Epidermal melanocyte (primary cell): ENCODE data around the gene STK32B.

Experiments
- DNase-seq: peaks from one replicate; pipeline ENCODE4 v3.0.0; 2011; ENCODE audit warnings: low spot score; ENCODE audit not compliant: insufficient read length

STK32B gene

GRCh38 chr4:5463936-5464650, 412.8 kb downstream of the STK32B start:
- no peak for DNase-seq

GRCh38 chr4:5465529-5465928, 414.2 kb downstream of the STK32B start:
- DNase-seq: no peak

DNA sequence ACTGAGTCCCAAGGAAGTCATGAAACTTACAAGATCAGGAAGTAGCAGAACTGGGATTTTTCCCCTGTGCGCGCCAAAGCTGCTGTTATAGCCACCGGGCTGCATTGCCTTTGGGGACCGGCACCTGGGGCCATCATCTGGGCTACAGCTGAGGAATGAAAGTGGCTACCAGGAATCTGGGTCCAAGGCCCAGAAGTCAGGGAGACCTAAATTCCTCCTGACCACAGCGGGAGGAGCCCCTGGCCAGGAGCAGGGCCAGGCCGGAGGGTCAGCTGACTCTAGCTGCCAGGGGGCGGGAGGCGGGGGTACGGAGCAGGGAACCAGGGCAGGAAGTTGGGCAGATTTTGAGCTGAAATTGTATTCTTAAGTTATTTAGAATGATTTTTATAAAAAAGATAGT, 414.7 kb downstream of the STK32B start:
- no peak for DNase-seq

DNA sequence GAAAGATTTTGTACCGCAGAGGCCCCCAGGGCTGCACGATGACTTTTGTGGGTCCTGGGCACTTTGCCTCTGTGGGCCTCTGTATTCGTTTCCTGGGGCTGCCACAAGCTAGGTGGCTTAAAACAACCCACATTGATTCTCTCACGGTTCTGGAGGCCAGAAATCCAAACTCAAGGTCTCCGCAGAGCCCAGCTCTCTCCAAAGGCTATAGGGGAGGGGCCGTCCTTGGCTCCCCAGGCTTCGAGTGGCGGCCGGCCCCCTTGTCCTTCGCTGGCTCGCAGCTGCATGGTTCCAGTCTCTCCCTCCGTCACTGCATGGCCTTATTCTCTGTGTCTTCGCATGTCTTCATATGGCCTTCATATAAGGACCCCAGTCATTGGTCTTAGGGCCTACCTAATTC, 415.8 kb downstream of the STK32B start:
- no peak for DNase-seq

DNA sequence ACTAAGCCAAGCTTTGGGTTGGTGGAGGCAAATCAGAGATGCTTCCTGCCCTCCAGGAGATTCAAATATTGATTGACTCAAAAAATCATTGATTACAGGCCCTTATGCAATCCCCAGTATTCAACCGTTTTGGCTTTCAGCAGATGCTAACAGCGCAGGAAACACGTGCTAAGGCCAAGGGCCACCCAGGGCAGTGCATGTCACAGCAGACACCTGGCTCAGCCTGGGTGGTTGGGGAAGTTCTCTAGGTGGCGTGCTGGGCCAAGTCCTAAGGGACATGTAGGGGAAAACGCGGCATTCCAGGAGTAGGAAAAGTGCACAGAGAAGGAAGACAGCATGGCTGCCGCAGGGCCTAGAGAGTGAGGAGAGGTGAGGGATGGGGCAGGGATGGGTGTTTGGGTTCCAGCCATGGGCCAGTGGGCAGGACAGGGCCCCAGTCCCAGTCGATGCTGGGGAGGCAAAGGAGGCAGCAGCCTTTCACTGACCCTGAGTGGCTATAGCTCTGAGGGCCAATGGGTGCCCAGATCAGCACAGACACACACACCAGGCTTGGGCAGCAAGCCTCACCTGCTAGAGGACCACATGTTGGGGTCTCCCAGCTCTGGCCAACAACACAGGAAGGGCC, 418.0 kb downstream of the STK32B start:
- DNase-seq: no peak

GRCh38 chr4:5469861-5470260, 418.6 kb downstream of the STK32B start:
- DNase-seq: no peak

GRCh38 chr4:5470318-5471198, 419.3 kb downstream of the STK32B start:
- DNase-seq: no peak

- no peak for DNase-seq
Measured at GRCh38 chr4:5471206-5471605, 419.9 kb downstream of the STK32B start.

DNA sequence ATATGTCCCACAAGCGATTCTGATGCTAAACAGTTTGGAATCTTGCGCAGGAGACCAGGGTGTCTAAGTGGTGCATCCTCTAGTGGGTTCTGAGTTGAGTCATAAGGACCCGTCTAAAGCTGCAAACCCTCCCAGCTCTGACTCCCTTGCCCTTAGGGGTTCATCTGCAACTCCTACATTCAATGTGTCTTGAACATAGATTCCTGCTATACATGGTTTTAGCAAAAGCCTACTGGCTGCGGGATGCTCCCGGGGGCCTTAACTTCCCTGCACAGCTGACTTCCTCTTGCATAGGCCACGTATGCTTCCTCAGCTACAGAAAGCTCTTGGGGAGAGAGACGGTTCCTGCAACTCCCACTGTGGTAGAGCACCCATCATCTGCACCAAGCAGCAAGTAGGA, 420.4 kb downstream of the STK32B start:
- DNase-seq: no peak

- DNase-seq: no peak
Measured at GRCh38 chr4:5472160-5472591, 420.9 kb downstream of the STK32B start.

DNA sequence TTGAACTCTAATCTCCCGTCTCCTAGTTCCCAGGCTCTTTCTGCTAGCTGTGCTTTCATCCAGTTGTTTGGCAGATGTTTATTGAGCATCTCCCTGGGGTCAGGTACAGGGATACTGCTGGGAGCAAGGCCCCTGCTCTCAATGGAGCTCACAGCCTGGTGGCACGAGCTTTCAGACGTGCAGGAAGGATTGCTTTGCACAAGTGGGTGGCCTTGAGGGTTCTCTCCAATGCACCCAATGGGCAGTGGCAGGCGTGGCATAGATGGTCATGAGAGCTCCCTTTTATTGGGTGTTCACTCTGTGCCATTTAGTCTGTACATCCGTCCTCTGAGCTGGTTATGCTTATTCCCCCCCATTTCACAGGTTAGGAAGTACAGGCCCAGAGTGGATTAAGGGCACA, 421.8 kb downstream of the STK32B start:
- DNase-seq: no peak

- no peak for DNase-seq
Measured at GRCh38 chr4:5474756-5475155, 423.5 kb downstream of the STK32B start.

- no peak for DNase-seq
Measured at GRCh38 chr4:5477613-5478012, 426.3 kb downstream of the STK32B start.

- DNase-seq: no peak
Measured at GRCh38 chr4:5478169-5478568, 426.9 kb downstream of the STK32B start.

- no peak for DNase-seq
Measured at GRCh38 chr4:5478697-5479096, 427.4 kb downstream of the STK32B start.

DNA sequence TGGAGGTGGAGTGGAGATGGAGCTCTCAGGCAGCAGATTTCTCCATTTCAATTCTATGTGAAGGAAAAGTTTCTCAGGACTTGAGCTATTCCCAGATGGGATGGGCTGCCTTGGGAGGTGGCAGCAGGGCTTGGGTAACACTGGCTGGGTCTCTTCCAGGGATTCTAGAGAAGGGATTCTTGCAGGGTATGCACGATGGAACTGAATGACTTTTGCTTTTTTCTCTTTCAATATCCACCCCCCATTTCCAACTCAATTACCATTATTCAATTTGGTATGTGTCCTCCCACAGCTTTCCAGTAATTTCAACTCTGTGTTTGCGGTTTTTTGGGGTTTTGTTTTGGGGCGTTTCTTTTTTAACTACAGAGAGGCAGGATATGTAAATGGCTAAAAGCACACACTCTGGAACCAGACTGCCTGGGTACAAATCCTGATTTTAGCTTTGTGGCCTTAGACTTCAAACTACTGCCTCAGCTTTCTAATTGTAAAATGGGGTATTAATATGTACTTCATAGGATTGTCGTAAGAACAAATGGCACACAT, 428.3 kb downstream of the STK32B start:
- DNase-seq: peak; percentile 12

DNA sequence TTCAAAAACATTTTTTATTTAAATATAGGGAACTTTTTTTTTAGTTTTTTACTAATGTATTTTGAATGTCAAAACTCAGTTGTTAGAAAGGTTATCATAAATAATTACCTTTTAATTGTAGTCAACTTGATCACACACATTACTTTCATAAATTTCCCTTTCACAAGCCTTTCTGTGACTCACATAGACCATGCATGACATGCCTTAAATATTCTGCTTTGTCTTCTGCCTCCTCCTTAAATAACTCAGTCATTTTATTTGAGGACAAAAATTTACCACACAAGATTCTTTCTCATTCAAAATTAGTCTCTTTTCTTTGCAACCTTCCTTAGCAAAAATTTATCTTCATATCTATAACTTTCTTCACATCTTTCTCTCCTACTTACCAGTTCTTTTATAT, 437.1 kb downstream of the STK32B start:
- DNase-seq: no peak

DNA sequence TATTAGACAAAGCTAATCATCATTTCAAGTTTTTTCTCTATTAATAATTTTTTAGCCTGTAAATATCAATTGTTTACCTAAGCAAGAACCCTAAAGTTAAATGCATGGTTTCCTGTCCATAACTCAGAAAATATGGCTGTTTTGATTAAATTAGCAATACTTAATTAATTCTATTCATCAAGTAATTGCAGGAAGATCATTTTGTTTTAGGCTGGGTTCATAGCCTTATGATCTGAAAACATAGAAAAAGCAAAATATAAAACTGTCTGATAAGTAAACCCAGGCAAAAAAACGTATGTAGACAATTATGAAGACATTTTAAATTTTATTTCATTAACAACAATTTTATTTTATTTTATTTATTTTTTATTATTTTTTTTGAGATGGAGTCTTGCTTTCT, 438.0 kb downstream of the STK32B start:
- no peak for DNase-seq

DNA sequence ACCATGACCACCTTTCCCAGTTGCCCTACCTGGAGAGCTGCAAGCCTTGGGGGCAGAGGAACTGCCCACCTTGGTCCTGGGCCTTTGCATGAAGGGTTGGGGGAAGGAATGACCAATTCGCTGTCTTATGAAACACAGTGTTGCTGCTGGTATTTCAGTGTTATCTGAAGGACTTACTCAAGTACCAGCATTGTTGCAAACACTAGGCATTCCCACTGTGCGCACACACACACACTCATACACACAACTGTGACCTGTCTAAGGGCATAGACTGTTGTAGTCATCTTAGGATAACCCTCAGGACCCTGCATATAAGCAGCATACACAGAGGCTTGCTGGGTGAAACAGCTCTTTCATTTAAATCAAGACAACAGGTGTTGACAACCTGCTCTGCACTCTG, 446.2 kb downstream of the STK32B start:
- no peak for DNase-seq

GRCh38 chr4:5500165-5500564, 448.9 kb downstream of the STK32B start:
- no peak for DNase-seq

DNA sequence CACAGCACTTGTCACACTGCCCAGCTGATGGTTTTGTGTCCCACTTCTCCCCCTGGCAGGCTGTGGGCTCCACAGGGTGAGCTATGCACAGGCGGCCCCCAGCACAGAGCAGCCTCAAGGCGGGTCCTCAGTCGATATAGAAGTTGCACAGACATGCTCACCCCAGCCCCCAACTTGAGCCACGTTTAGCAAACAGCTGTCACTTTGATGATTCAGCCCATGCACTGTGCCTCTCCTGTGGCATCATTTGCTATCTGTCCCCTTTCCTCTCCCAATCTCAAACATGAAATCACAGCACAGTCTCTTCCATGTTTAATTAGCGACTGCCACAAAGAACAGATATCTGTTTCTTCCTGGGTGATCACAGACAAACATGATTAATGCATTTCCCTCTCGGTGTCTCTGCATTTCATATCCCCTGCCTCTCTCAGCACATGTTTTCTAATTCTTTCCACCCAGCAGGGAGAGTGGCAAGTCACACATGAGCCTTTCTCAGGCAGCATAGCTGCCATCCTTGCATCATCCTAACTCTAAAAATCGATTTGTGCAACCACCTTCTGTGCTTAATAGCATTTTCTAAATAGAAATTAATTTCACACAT, 452.2 kb downstream of the STK32B start:
- no peak for DNase-seq

- no peak for DNase-seq
Measured at GRCh38 chr4:5504486-5504885, 453.2 kb downstream of the STK32B start.
